Adrenal gland (tissue), 5 donors: ENCODE data around the gene HCFC1.

Source experiments
- POLR2A ChIP-seq, 2 donors: fragments of 450-650 bp; IDR thresholded peaks; one replicate each; pipeline ENCODE4 v1.6.1; 2017; ENCODE audit warnings: antibody characterized with exemption in 2 of 2, mild to moderate bottlenecking in 2 of 2, moderate library complexity in 1 of 2
- TF ChIP-seq, protein P1 (sequence below), 6 experiments: fragments of 450-650 bp in 4 of 6; fragments of 200-600 bp in 2 of 6; sonication (generic) in 1 of 6; IDR thresholded peaks; 1 replicate in 5 of 6; 2 replicates in 1 of 6; pipeline versions ENCODE4 v1.5.1 to v1.8.0; 2016 to 2021; ENCODE audit warnings: antibody characterized with exemption in 6 of 6, mild to moderate bottlenecking in 2 of 6, moderate library complexity in 1 of 6
- donor health status: DM: no; HTN: no; CAD: no.

DNA sequence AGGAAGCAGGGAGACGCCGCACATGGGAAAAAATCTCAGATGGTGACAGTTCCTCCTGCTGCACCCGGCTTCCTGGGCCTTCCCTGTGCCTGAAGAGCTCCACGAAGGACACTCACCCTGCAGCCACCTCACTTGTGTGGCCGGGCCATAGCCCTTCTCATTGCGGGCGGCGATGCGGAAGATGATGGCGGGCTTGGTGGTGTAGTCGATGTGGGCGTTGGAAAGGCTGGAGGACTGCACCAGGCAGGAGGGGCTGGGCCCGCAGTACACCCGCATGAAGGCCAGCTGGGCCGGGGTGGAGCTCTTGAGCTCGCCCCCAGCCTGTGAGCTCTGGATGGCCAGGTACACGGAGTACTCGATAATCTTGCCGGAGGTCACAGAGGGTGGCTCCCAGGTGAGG, 21.5 kb downstream of the HCFC1 start:
- TF ChIP-seq, protein P1, sequence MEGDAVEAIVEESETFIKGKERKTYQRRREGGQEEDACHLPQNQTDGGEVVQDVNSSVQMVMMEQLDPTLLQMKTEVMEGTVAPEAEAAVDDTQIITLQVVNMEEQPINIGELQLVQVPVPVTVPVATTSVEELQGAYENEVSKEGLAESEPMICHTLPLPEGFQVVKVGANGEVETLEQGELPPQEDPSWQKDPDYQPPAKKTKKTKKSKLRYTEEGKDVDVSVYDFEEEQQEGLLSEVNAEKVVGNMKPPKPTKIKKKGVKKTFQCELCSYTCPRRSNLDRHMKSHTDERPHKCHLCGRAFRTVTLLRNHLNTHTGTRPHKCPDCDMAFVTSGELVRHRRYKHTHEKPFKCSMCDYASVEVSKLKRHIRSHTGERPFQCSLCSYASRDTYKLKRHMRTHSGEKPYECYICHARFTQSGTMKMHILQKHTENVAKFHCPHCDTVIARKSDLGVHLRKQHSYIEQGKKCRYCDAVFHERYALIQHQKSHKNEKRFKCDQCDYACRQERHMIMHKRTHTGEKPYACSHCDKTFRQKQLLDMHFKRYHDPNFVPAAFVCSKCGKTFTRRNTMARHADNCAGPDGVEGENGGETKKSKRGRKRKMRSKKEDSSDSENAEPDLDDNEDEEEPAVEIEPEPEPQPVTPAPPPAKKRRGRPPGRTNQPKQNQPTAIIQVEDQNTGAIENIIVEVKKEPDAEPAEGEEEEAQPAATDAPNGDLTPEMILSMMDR (IDR thresholded peaks at IDR 0.05): no peak
- no peak for TF ChIP-seq POLR2A (IDR thresholded peaks at IDR 0.05)
